ENCODE results near the gene EPB41.
"Not testable (repeated sequence)": the region's sequence is repeated elsewhere in the genome, so short reads cannot be mapped to it uniquely, and the experiment has no call there.

Gene EPB41

GRCh38 chr1:28983509-28984310 is 69.3 kb downstream of the EPB41 start:
- DNase-seq = no peak

- no peak for DNase-seq
Observed at GRCh38 chr1:28984311-28984684, 69.9 kb downstream of the EPB41 start.

GRCh38 chr1:28985427-28985826 is 71.1 kb downstream of the EPB41 start:
- no peak for DNase-seq

- no peak for DNase-seq
Observed at GRCh38 chr1:28986306-28986910, 72.0 kb downstream of the EPB41 start.

- DNase-seq = no peak
Observed at GRCh38 chr1:29002792-29003191, 88.4 kb downstream of the EPB41 start.

GRCh38 chr1:29004288-29004687 is 89.9 kb downstream of the EPB41 start:
- DNase-seq = no peak

GRCh38 chr1:29004798-29005197 is 90.4 kb downstream of the EPB41 start:
- no peak for DNase-seq

- no peak for DNase-seq
Observed at GRCh38 chr1:29011775-29012174, 97.4 kb downstream of the EPB41 start.

GRCh38 chr1:29017235-29017634 is 102.9 kb downstream of the EPB41 start:
- no peak for DNase-seq

- DNase-seq = no peak
Observed at GRCh38 chr1:29017975-29018712, 103.8 kb downstream of the EPB41 start.

GRCh38 chr1:29022620-29023019 is 108.3 kb downstream of the EPB41 start:
- DNase-seq = no peak

GRCh38 chr1:29029667-29030066 is 115.3 kb downstream of the EPB41 start:
- no peak for DNase-seq

- DNase-seq = no peak
Observed at GRCh38 chr1:29032841-29033240, 118.5 kb downstream of the EPB41 start.

GRCh38 chr1:29033829-29034466 is 119.6 kb downstream of the EPB41 start:
- DNase-seq = no peak

GRCh38 chr1:29043274-29043965 is 129.1 kb downstream of the EPB41 start:
- DNase-seq = no peak

GRCh38 chr1:29044010-29044409 is 129.6 kb downstream of the EPB41 start:
- no peak for DNase-seq

GRCh38 chr1:29045663-29046062 is 131.3 kb downstream of the EPB41 start:
- DNase-seq = not testable (repeated sequence)

- DNase-seq = no peak
Observed at GRCh38 chr1:29047142-29047541, 132.8 kb downstream of the EPB41 start.

GRCh38 chr1:29050166-29050565 is 135.8 kb downstream of the EPB41 start:
- DNase-seq = no peak

- no peak for DNase-seq
Observed at GRCh38 chr1:29052100-29052499, 137.7 kb downstream of the EPB41 start.

- DNase-seq = no peak
Observed at GRCh38 chr1:29052941-29053340, 138.6 kb downstream of the EPB41 start.

GRCh38 chr1:29055160-29055559 is 140.8 kb downstream of the EPB41 start:
- no peak for DNase-seq

- DNase-seq = no peak
Observed at GRCh38 chr1:29056256-29056655, 141.9 kb downstream of the EPB41 start.

Data from activated CD4-positive, alpha-beta T cell treated with anti-CD3 and anti-CD28 coated beads for 4 hours (primary cell).